ENCODE measurements around the gene CAB39. TPM values are rescaled to one million over a fixed set of nuclear protein-coding genes. Genes with fewer than 3 reads are reported as not detected.

Gene CAB39
- total and polyA plus RNA-seq, 12 donors, result 17.3 to 99.7 (median 90.0) TPM

DNA sequence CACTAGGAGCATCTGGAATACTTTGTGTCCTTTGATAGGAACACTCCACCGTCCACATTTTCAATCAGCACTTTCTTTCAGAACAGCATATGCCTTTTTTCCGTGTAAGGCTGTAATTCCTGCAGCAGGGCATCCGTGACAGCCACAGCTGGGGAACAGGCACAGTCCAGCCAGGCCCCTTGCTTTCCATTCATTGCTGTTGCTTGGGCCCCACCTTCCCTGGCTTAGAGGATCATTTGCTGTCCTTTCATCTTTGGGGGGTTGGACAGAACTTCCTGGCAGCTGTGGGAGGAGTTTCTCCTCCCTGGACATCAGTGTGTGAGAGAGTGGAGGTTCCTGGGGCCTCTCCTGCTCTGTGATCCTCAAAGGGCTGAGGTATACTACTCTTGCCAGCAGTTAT is 102.4 kb downstream of the CAB39 start:
- 67 to 70% methylated on average over 3 of the region's 3 CpGs for WGBS, 2 donors
- ATAC-seq, result no peak
- TF ChIP-seq CTCF (IDR thresholded peaks at IDR 0.05), result no peak
- no peaks in the 10 kb centered on the region for H3K27me3 ChIP-seq
- DNase-seq, result no peak
- H3K9me3 ChIP-seq, result no peaks in the 10 kb centered on the region
- H3K4me1 ChIP-seq, result no peaks in the 10 kb centered on the region
- intact Hi-C loops (cut with DNase I), result no loop called here
- H3K4me3 ChIP-seq, result no peak overlapping the region
- peaks cover 0 to 99% (median 40%) of the 10 kb centered on the region in 9 donors for H3K36me3 ChIP-seq
- H3K27ac ChIP-seq, result no peak overlapping the region

DNA sequence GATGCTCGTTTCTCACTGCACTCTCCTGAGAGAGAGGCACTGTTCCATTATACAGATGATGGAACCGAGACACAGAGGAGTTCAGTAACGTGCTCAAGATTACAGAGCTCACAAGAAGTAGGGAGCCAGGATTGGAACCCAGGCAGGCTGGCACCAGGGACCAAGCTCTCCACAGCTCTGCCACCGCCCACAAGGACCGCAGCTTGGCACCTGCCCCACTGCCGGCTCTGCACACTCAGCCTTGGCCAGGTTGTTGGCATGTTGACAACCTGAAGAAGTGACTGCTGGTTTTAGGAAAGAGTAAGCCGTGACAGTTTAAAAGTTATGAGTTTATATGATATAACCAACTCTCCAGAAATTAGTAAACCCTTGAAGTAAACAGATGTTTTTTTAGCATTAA is 104.1 kb downstream of the CAB39 start:
- no peaks in the 10 kb centered on the region for H3K4me1 ChIP-seq
- WGBS, 2 donors, result 58 to 72% methylated on average over 7 of the region's 7 CpGs
- no peak for TF ChIP-seq CTCF (IDR thresholded peaks at IDR 0.05)
- peak in 1 of 2 donors; percentile 45 for DNase-seq
- peak in 5 of 8 donors; percentile 29 to 72 (median 65) for ATAC-seq
- H3K9me3 ChIP-seq, result no peaks in the 10 kb centered on the region
- H3K27me3 ChIP-seq, result no peaks in the 10 kb centered on the region
- no peak overlapping the region for H3K27ac ChIP-seq
- no peak overlapping the region for H3K4me3 ChIP-seq
- H3K36me3 ChIP-seq, result peaks cover 0 to 99% (median 28%) of the 10 kb centered on the region in 9 donors
- intact Hi-C loops (cut with DNase I), result no loop called here

- peaks cover 0 to 4% (median 1%) of the 10 kb centered on the region in 9 donors for H3K4me1 ChIP-seq
- H3K27ac ChIP-seq, result no peak overlapping the region
- WGBS, 2 donors, result 94 to 96% methylated on average over 1 of the region's 1 CpG
- TF ChIP-seq CTCF (IDR thresholded peaks at IDR 0.05), result no peak
- DNase-seq, result no peak
- H3K27me3 ChIP-seq, result no peaks in the 10 kb centered on the region
- intact Hi-C loops (cut with DNase I), result no loop called here
- H3K36me3 ChIP-seq, result peaks cover 0 to 80% (median 15%) of the 10 kb centered on the region in 9 donors
- no peak overlapping the region for H3K4me3 ChIP-seq
- ATAC-seq, result no peak
- no peaks in the 10 kb centered on the region for H3K9me3 ChIP-seq
Observed at GRCh38 chr2:230819433-230819832, 106.8 kb downstream of the CAB39 start.

- ATAC-seq (peak in 3 of 8 donors; percentile 9 to 35 (median 16)), DNase-seq (no peak)
- Histone ChIP-seq H3K4me1 (peaks cover 0 to 9% (median 5%) of the 10 kb centered on the region in 9 donors), H3K4me3 (no peak overlapping the region), H3K36me3 (peaks cover 0 to 60% (median 14%) of the 10 kb centered on the region in 9 donors), H3K27ac (no peak overlapping the region), H3K9me3 (no peaks in the 10 kb centered on the region), H3K27me3 (peaks cover 0 to 14% (median 9%) of the 10 kb centered on the region in 7 donors)
- no peak for TF ChIP-seq CTCF (IDR thresholded peaks at IDR 0.05)
- WGBS, 2 donors, result 70 to 72% methylated on average over 18 of the region's 18 CpGs
- intact Hi-C loops (cut with DNase I), result loop anchor here in 5 of 10 donors (5.0 to 10.0 kb wide), 3 partner anchors 166 to 233 kb away; partner anchors contain the start of gene PSMD1 (in 3 of the 5)
Observed at GRCh38 chr2:230821261-230821990, 108.8 kb downstream of the CAB39 start.
